D341Med (cell line): ENCODE results near the gene DYNC1H1.
"Not testable (repeated sequence)": the region's sequence is repeated elsewhere in the genome, so short reads cannot be mapped to it uniquely, and the experiment has no call there.

Experiments
- DNase-seq: peaks from one replicate; pipeline ENCODE4 v3.0.0; 2012; ENCODE audit warnings: low spot score

DYNC1H1 gene

GRCh38 chr14:102064590-102064989, 100.2 kb downstream of the DYNC1H1 start:
- not testable (repeated sequence) for DNase-seq

GRCh38 chr14:102066041-102066451, 101.7 kb downstream of the DYNC1H1 start:
- DNase-seq = no peak

GRCh38 chr14:102071283-102071998, 107.1 kb downstream of the DYNC1H1 start:
- DNase-seq = no peak

DNA sequence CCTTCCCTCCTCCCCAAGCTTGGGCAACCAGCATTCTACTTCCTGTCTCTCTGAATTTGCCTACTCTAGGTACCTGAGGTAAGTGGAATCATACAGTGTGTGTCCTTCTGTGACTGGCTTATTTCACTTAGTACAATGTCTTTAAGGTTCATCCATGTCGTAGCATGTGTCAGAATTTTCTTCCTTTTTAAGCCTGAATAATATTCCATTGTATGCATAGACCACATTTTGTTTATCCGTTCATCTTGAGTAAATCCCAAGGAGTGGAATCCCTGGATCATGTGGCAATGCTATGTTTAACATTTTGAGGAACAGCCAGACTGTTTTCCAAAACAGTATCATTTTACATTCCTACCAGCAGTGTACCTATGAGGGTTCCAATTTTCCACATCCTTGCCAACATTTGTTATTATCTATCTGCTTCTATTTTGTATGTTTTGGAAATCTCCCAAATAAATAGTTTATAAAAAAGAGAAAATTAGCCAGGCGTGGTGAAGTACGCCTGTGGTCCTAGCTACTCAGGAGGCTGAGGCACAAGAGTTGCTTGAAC, 110.1 kb downstream of the DYNC1H1 start:
- DNase-seq = no peak

- DNase-seq = no peak
Observed at GRCh38 chr14:102075155-102075554, 110.8 kb downstream of the DYNC1H1 start.

DNA sequence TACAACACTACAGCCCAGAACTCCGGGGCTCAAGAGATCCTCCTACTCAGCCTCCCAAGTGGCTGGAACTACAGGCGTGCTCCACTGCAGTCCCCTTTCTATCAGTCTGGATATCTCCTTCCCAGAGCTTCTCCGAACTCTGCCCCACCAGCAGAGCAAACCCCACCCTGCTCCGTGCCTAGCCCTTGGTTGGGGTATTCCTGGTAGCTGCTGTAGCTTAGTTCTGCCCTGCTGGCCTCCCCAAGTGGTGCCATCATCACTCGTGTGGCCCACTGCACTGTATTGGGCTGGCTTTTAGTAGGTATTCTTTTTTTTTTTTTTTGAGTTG, 113.0 kb downstream of the DYNC1H1 start:
- DNase-seq = peak; percentile 36

GRCh38 chr14:102078361-102078791, 114.0 kb downstream of the DYNC1H1 start:
- DNase-seq = not testable (repeated sequence)

- no peak for DNase-seq
Observed at GRCh38 chr14:102078831-102079699, 114.7 kb downstream of the DYNC1H1 start.

DNA sequence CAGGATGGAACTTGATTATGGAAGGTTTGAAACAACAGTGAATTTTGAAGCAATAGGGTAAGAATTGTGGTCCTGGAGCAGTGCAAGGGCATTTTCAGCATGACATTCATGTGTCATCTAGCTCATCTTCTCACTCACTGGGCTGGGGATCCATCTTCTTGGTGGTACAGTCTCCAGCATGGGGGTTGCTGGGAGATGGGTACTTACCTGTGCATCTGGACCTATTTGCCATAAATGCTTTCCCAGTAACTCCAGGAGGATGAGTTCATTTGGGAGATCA, 115.3 kb downstream of the DYNC1H1 start:
- no peak for DNase-seq

DNA sequence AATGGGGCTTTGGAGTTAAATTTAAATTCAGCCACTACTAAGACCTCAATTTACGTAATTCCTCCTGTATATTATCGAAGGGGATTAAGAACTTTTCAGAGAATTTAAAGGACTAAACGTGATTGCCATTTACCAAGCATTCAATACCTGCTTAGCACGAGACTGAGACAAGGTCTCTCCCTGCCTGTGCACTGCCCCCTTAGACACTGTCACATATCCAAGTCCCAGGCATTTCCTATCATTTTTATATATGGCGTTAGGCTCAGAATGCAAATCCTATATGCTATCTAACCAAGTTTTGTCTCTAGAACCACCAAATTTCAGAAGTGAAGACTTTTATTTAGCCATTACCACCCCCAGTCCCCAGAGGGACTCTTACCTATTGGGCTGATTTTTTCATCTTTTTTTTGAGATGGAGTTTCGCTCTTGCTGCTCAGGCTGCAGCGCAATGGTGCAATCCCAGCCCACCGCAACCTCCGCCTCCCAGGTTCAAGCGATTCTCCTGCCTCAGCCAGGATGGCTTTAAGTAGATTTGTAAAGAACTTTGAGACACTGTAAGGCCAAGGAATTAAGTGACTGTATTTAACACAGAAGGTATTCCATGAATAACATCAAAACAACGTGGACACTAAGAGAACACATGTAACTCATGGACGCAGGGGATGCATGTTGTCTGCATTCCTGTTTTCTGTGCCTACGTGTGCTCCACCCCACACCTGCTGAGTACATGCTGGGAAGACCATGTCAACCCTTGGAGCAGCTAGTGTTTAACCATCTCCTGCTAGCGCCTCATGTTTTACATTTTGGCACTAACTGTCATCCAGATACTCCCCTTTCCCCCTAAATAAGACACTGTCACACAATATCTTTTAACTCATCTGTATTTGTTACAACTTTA, 116.1 kb downstream of the DYNC1H1 start:
- DNase-seq = no peak

DNA sequence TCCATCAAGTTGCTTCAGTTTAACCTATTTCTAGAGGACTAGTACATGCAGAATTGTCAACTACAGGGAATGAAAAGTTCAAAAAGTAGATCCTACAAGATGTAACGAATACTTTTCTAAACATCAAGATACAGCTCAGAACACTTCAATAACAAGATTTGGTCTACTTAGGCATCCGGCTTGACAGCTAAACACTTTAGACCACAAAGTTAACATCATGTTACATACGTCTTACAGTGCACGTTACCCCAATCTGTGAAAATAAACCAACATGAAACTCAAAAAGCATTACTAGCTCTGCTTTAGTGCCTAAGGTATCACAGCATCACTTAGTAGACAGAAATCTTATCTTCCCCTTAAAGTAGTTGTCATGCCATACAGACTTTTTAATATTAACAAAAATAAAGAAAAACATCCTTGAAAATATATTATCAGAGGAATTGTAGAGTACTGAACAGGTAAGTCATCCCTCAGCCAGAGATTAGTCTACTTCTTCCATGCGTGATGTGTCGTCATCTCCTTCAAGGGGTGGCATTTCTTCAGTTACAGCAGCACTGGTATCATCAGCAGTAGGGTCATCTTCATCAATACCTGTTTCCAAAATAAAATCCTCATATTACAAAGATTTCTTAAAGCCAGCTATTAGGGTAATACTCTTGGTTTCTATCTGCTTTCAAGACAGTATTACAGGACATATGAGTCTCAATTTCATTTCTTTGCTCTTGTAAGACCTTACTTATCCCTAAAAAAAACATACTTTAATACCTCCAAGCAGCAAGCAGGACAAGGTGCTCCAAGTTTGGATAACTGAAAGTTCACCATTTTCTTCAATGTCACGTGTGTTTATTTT, 117.1 kb downstream of the DYNC1H1 start:
- DNase-seq = no peak

DNA sequence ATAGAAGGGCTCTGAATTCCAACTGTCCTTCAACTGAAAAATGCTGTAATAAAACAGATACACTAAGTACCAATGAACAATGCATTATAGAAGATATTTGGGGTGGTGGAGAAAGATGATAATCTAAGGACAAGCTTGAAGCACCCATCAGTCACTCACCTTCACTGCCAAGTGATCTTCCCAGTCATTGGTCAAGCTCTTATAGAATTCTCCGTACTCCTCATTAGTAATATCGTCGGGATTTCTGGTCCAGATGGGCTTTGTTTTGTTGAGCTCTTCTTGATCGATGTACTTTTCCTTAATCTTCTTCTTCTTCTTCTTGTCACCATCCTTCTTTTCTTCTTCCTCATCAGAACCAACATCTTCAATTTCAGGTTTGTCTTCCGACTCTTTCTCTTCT, 120.1 kb downstream of the DYNC1H1 start:
- not testable (repeated sequence) for DNase-seq

- DNase-seq = no peak
Observed at GRCh38 chr14:102084931-102085330, 120.6 kb downstream of the DYNC1H1 start.

GRCh38 chr14:102085488-102085887, 121.1 kb downstream of the DYNC1H1 start:
- peak; percentile 42 for DNase-seq

DNA sequence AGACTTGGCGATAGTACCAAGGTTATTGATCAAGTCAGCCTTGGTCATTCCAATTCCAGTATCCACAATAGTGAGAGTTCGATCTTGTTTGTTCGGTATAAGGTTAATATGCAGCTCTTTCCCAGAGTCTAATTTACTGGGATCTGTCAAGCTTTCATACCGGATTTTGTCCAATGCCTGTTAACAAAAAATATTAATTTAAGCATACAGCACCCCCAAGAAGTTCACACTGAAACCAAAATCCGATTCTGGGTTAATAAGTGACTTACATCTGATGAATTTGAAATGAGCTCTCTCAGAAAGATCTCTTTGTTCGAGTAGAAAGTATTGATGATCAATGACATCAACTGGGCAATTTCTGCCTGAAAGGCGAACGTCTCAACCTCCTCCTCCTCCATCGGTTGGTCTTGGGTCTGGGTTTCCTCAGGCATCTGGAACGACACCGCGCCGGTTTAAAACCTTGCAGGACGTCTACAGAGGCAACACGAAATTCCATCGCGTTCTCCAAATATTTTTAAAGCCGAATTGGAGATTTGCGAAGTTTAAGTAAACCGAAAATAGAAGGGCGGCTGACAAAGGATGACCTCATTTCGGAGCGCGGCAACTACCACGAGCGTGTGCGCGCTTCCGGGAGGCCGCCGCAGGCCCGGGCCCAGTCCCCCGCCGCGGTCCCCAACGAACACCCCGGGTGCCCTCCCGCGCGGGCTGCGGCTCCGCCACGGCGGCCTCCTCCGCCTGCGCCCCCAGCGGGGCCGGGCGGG, 121.8 kb downstream of the DYNC1H1 start:
- peak; percentile 66 for DNase-seq

DNA sequence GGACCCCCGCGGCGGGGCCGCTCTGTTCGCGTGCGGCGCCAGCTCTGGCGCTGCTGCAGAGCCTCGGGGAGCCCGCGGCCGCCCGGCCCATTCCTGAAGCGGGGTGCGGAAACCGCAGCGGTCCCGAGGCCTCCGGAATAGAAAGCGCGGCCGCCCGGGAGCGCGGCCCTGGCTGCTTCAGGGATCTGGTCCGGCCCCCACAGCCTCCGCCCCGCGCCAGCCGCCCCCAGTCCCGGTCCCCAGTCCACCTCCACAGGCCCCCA, 122.3 kb downstream of the DYNC1H1 start:
- no peak for DNase-seq

DNA sequence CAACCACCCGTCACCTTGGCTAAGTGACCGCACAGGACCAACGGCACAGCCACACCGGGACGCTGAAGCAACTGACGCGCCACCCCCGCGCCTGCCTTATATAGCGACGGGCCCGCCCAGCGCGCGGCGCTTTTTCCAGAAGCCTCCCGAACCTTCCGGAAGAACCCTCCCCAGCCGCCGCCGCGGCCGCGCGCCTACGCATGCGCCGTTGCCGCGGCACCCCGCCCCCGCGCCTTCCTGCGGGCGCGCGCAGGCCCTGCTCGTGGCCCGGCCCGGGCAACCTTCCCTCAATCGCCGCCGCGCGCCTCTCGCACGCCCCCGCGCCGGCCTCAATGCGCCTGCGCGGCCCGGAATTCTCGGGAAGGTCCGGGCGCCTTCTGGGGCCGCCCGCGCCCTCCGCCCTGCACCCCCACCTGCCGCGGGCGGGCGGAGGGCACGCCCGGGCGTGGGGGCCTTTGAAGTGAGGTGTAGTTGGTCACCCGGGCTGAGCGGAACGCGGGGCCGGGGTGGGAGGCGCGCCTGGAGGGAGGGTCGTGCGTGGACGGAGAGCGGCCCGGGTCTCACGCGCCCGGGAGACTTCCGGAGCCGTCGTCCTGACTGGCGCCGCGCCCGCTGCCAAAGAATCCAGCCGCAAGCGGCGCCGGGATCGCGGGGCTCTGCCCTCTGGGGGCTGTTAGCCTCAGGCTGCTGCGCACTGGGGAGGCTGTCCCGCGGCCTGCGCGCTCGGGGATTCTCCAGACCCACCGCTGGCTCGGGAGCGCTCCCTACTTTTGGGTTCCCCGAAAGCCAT, 122.8 kb downstream of the DYNC1H1 start, which contains the start of gene HSP90AA1:
TSS of gene HSP90AA1 (minus strand) at position 73 of the 790 bp plus-strand sequence. CDS start 666 bp downstream, outside the sequence.
- DNase-seq = peak; percentile 99

DNA sequence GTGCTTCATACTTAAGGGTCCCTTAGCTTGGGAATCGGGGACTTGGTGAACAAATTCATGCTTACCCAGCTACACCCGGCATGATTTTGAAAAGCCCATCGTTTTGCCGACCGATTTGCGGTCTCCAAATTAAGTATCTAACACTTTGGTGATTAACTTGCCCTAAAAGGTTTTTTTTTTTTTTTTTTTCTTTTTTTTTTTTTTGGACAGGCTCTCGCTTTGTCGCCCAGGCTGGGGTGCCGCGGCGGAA, 123.3 kb downstream of the DYNC1H1 start:
- no peak for DNase-seq

- peak; percentile 32 for DNase-seq
Observed at GRCh38 chr14:102088012-102088792, 123.8 kb downstream of the DYNC1H1 start.
